K562 (cell line): ENCODE data around the gene NRXN2. TPM values are rescaled to one million over a fixed set of nuclear protein-coding genes. Genes with fewer than 3 reads are reported as not detected.

Experiments used
- ATAC-seq: fragments of 200-7000 bp; cut with Tn5 transposase; 3 replicates; pipeline ENCODE4 v1.9.1; 2020; ENCODE audit warnings: moderate library complexity
- BruUV-seq: library from RNA; stranded (reverse); fragments of 400-500 nt; replicated peaks from 2 replicates; lab custom pipeline; 2021; lab: Mats Ljungman, UMichigan
- CTCF ChIA-PET: fragments of 300-600 bp; formaldehyde crosslinking; extraction: SDS; loops from one replicate; lab custom pipeline; 2021; ENCODE audit warnings: low intra/inter-chr PET ratio; lab: Yijun Ruan, JAX
- POLR2A ChIA-PET: fragments of 300-600, 350-650 bp; sonication (Branson Sonifier 250); formaldehyde crosslinking; extraction: SDS; loops from one replicate; lab custom pipeline; 2021; ENCODE audit warnings: antibody characterized with exemption, inconsistent platforms; lab: Yijun Ruan, JAX
- DNase-seq, 4 experiments: peaks; one replicate each; pipeline versions ENCODE4 v3.0.0 to v3.0.0-alpha.2; 2011 to 2018; ENCODE audit warnings: low spot score in 3 of 4, mixed read lengths in 3 of 4; ENCODE audit errors: extremely low read depth in 1 of 4
- FAIRE-seq: peaks from 2 replicates; lab custom pipeline; 2011; peaks lifted over from hg19 to GRCh38; lab: Jason Lieb, UNC
- H2AFZ ChIP-seq: 2 replicates; pipeline ENCODE4 v1.6.0; 2011; ENCODE audit warnings: low read depth, low read length, control low read depth, inconsistent platforms
- H3K27ac ChIP-seq: fragments of 200-600 bp; 3 replicates; pipeline ENCODE4 v1.8.0; 2011; ENCODE audit warnings: low read depth, mild to moderate bottlenecking, control low read depth, inconsistent platforms, low read length, moderate library complexity, mixed read lengths; ENCODE audit errors: extremely low read depth
- H3K27me3 ChIP-seq, 2 experiments: fragments of 300-600 bp in 1 of 2; 2 replicates in 1 of 2; 3 replicates in 1 of 2; pipeline versions ENCODE4 v1.6.0 to v1.8.0; 2011; ENCODE audit warnings: inconsistent platforms in 2 of 2, low read length in 2 of 2, mild to moderate bottlenecking in 1 of 2, mixed read lengths in 1 of 2, moderate library complexity in 1 of 2; ENCODE audit not compliant: control insufficient read depth in 2 of 2, insufficient read depth in 2 of 2
- H3K36me3 ChIP-seq: fragments of 300-600 bp; 3 replicates; pipeline ENCODE4 v1.8.0; 2011; ENCODE audit warnings: mild to moderate bottlenecking, low read length, inconsistent platforms; ENCODE audit not compliant: control insufficient read depth, insufficient read depth
- H3K4me1 ChIP-seq, 2 experiments: fragments of 200-600 bp in 1 of 2; replicated peaks in 1 of 2; 2 replicates in 1 of 2; 3 replicates in 1 of 2; pipeline versions ENCODE4 v1.5.1 to v1.8.0; 2011; ENCODE audit warnings: inconsistent platforms in 2 of 2, low read length in 2 of 2, mild to moderate bottlenecking in 1 of 2, mixed read lengths in 1 of 2, moderate library complexity in 1 of 2; ENCODE audit not compliant: control insufficient read depth in 2 of 2, insufficient read depth in 2 of 2
- H3K4me2 ChIP-seq: 2 replicates; pipeline ENCODE4 v1.6.1; 2011; ENCODE audit warnings: low read length, control low read depth, inconsistent platforms, mixed read lengths; ENCODE audit not compliant: insufficient read depth
- H3K4me3 ChIP-seq: fragments of 200-600 bp; sonication (generic), shearing (Covaris generic); 2 replicates; pipeline ENCODE4 v1.5.1; 2016; ENCODE audit warnings: control low read depth, inconsistent platforms
- H3K79me2 ChIP-seq: fragments of 200-600 bp; 3 replicates; pipeline ENCODE4 v1.8.0; 2011; ENCODE audit warnings: low read length, inconsistent platforms; ENCODE audit not compliant: control insufficient read depth, insufficient read depth
- H3K9ac ChIP-seq, 2 experiments: 2 replicates each; pipeline versions ENCODE4 v1.6.0 to v1.6.1; 2011; ENCODE audit warnings: low read depth in 2 of 2, low read length in 2 of 2, control low read depth in 1 of 2, inconsistent platforms in 1 of 2, mild to moderate bottlenecking in 1 of 2, mixed read lengths in 1 of 2; ENCODE audit not compliant: insufficient read depth in 1 of 2
- H3K9me1 ChIP-seq: one replicate; pipeline ENCODE4 v1.6.0; 2011; ENCODE audit warnings: inconsistent platforms, mild to moderate bottlenecking, low read length, moderate library complexity; ENCODE audit not compliant: control insufficient read depth, insufficient read depth
- H3K9me3 ChIP-seq: replicated peaks from 2 replicates; pipeline ENCODE4 v1.5.1; 2011; ENCODE audit warnings: low read depth, low read length, inconsistent platforms; ENCODE audit not compliant: control insufficient read depth, insufficient read depth
- H4K20me1 ChIP-seq: replicated peaks from 2 replicates; pipeline ENCODE4 v1.6.1; 2011; ENCODE audit warnings: low read length, inconsistent platforms, mixed read lengths; ENCODE audit not compliant: control insufficient read depth, insufficient read depth
- CBFB ChIP-seq: sonication (generic); formaldehyde crosslinking; IDR thresholded peaks from 2 replicates; pipeline ENCODE4 v1.4.0; 2020; ENCODE audit warnings: mild to moderate bottlenecking, missing genetic modification reagents
- CHD1 ChIP-seq: fragments of 200-600 bp; sonication (generic); IDR thresholded peaks from one replicate; pipeline ENCODE4 v1.6.1; 2012; ENCODE audit warnings: mild to moderate bottlenecking, moderate library complexity, low read length, inconsistent platforms
- EZH2 ChIP-seq: IDR thresholded peaks from 2 replicates; pipeline ENCODE4 v1.6.1; 2012; ENCODE audit warnings: low read depth, mild to moderate bottlenecking, inconsistent platforms, low read length, borderline replicate concordance
- HSF4 ChIP-seq: fragments of 250-450 bp; sonication (Bioruptor Pico); IDR thresholded peaks from 2 replicates; pipeline ENCODE4 v2.1.2; 2022; ENCODE audit warnings: mild to moderate bottlenecking, moderate library complexity, borderline replicate concordance
- L3MBTL2 ChIP-seq: fragments of 450-650 bp; IDR thresholded peaks from 2 replicates; pipeline ENCODE4 v1.6.1; 2016; ENCODE audit warnings: mild to moderate bottlenecking, moderate library complexity
- MCM3 ChIP-seq: fragments of 450-650 bp; IDR thresholded peaks from 2 replicates; pipeline ENCODE4 v1.6.1; 2016
- MEIS2 ChIP-seq: fragments of 450-650 bp; IDR thresholded peaks from 2 replicates; pipeline ENCODE4 v1.6.1; 2014; ENCODE audit warnings: mild to moderate bottlenecking; ENCODE audit not compliant: partially characterized antibody
- NR3C1 ChIP-seq: sonication (generic); formaldehyde crosslinking; IDR thresholded peaks from 2 replicates; pipeline ENCODE4 v1.8.1; 2022; ENCODE audit warnings: missing genetic modification reagents
- POLR2A ChIP-seq: fragments of 450-650 bp; conservative IDR thresholded peaks from 2 replicates; pipeline ENCODE4 v1.6.1; 2016
- PPARD ChIP-seq: fragments of 250-450 bp; sonication (Bioruptor Pico); IDR thresholded peaks from 2 replicates; pipeline ENCODE4 v1.8.0; 2022; ENCODE audit warnings: inconsistent platforms, mild to moderate bottlenecking, moderate library complexity
- TCF7 ChIP-seq: sonication (generic); IDR thresholded peaks from 2 replicates; pipeline ENCODE4 v1.6.1; 2016; ENCODE audit warnings: antibody characterized with exemption, borderline replicate concordance
- ZNF232 ChIP-seq: sonication (generic); formaldehyde crosslinking; IDR thresholded peaks from 2 replicates; pipeline ENCODE4 v1.8.0; 2022; ENCODE audit warnings: mild to moderate bottlenecking, missing genetic modification reagents
- ZNF263 ChIP-seq: sonication (generic); formaldehyde crosslinking; IDR thresholded peaks from 2 replicates; pipeline ENCODE4 v1.8.0; 2022; ENCODE audit warnings: mild to moderate bottlenecking, missing genetic modification reagents, borderline replicate concordance
- ZNF586 ChIP-seq: fragments of 450-650 bp; formaldehyde crosslinking; conservative IDR thresholded peaks from 2 replicates; pipeline ENCODE4 v1.4.0; 2020; ENCODE audit warnings: mild to moderate bottlenecking, moderate library complexity
- ZNF696 ChIP-seq: fragments of 250-450 bp; sonication (Bioruptor Pico); conservative IDR thresholded peaks from 2 replicates; pipeline ENCODE4 v1.4.0; 2020; ENCODE audit warnings: mild to moderate bottlenecking, moderate library complexity
- WGBS: fragments of 100-300 bp; shearing (Covaris generic); methylation state at CpG from one replicate; pipeline ENCODE4 v1.1.6; 2016; ENCODE audit warnings: low coverage, mixed read lengths; ENCODE audit not compliant: insufficient coverage; ENCODE audit errors: missing lambda C conversion rate; 5-methylcytosine and 5-hydroxymethylcytosine counted together
- in situ Hi-C: fragments of 300-500 bp; cut with MboI; formaldehyde crosslinking; loops from 4 replicates; pipeline ENCODE4 v1.15.0; 2018; ENCODE audit warnings: inconsistent platforms, mixed read lengths
- intact Hi-C: fragments of 100-400 bp; cut with micrococcal nuclease; formaldehyde crosslinking; loops from 2 replicates; pipeline ENCODE4 v1.14.2; 2022
- polyA plus RNA-seq, 8 experiments: library from polyadenylated mRNA; depleted of rRNA in 4 of 8; stranded (reverse) in 5 of 8; unstranded in 3 of 8; fragments of >200 nt; fragmentation: Nextera tagmentation in 2 of 8; fragmentation: Illumina TruSeq in 1 of 8; extraction: Ambion mirVana in 2 of 8; extraction: Trizol in 1 of 8; gene quantifications; 2 replicates each; pipeline versions ENCODE4 v1.2.1 to v1.2.3, GENCODE V29; 2011 to 2014; ENCODE audit warnings: inconsistent platforms in 1 of 8, missing spikeins in 1 of 8
- total RNA-seq, 7 experiments: library from RNA; depleted of rRNA in 6 of 7; stranded (reverse); fragments of >200 nt in 6 of 7; fragmentation: Illumina TruSeq in 2 of 7; extraction: Trizol in 2 of 7; gene quantifications; 2 replicates each; pipeline versions ENCODE4 v1.2.1 to v1.2.3, GENCODE V29; 2011 to 2021; ENCODE audit warnings: low replicate concordance in 1 of 7
- TF ChIP-seq, protein P1 (sequence below): IDR thresholded peaks from 2 replicates; pipeline ENCODE4 v1.6.1; 2011; ENCODE audit warnings: borderline replicate concordance, low read depth, mild to moderate bottlenecking, moderate library complexity, low read length; ENCODE audit not compliant: insufficient read depth, poor library complexity, severe bottlenecking
- TF ChIP-seq, protein P2 (sequence below): fragments of 450-650 bp; formaldehyde crosslinking; IDR thresholded peaks from 2 replicates; pipeline ENCODE4 v1.4.0; 2022; ENCODE audit warnings: mild to moderate bottlenecking, moderate library complexity
- TF ChIP-seq, protein P3 (sequence below): fragments of 450-650 bp; formaldehyde crosslinking; conservative IDR thresholded peaks from 2 replicates; pipeline ENCODE4 v1.4.0; 2022; ENCODE audit warnings: mild to moderate bottlenecking, missing genetic modification characterization

NRXN2 gene
- total and polyA plus RNA-seq, 9 of the 15 experiments (the other 6 are each of a cell fraction or from before 2014, with no cell fraction given): 0.07 to 0.47 (median 0.15) TPM; not detected in 4

DNA sequence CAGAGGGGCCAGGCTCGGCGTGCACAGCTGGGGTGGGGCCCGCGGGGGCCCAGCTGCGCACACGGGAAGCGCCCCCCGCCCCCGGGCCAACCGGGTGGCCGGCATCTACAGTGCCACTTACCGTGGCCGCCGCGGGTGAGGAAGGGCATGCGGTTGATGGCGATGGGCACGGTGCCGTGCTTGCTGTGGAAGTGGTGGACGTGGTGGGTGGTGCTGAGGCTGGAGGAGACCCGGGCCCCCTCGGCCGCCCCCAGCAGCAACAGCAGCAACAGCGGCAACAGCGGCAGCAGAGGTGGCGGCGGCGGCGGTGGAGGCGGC is 80.6 kb downstream of the NRXN2 start:
- Histone ChIP-seq H2AFZ (no peak overlapping the region), H3K79me2 (no peaks in the 10 kb centered on the region), H3K9ac (no peak overlapping the region), H4K20me1 (peaks cover 4% of the 10 kb centered on the region; the same call in 1 of the 2 replicates), H3K4me2 (no peak overlapping the region), H3K4me3 (no peak overlapping the region), H3K36me3 (no peaks in the 10 kb centered on the region), H3K9me1 (no peaks in the 10 kb centered on the region), H3K4me1 (peaks cover 0 to 23% of the 10 kb centered on the region in 2 experiments; a peak in 2 of 5 replicates), H3K27ac (no peak overlapping the region), H3K27me3 (peaks cover 8 to 74% of the 10 kb centered on the region in 2 experiments; a peak in 4 of 5 replicates), H3K9me3 (no peaks in the 10 kb centered on the region)
- ChIA-PET POLR2A (interaction anchor here (0.6 kb wide), 1 partner anchor 17 kb away, joined by 3 read pairs; no protein-coding TSS in a partner anchor), CTCF (no interaction called here)
- in situ Hi-C loops (no loop called here), intact Hi-C loops (no loop called here)
- 14% methylated on average over 22 of the region's 30 CpGs for WGBS
- FAIRE-seq: no peak
- no peak for ATAC-seq
- no peak for DNase-seq
- no peak for TF ChIP-seq CHD1
- no peak for TF ChIP-seq POLR2A
- TF ChIP-seq ZNF263 (CRISPR knock-in tag): no peak
- TF ChIP-seq, protein P1, sequence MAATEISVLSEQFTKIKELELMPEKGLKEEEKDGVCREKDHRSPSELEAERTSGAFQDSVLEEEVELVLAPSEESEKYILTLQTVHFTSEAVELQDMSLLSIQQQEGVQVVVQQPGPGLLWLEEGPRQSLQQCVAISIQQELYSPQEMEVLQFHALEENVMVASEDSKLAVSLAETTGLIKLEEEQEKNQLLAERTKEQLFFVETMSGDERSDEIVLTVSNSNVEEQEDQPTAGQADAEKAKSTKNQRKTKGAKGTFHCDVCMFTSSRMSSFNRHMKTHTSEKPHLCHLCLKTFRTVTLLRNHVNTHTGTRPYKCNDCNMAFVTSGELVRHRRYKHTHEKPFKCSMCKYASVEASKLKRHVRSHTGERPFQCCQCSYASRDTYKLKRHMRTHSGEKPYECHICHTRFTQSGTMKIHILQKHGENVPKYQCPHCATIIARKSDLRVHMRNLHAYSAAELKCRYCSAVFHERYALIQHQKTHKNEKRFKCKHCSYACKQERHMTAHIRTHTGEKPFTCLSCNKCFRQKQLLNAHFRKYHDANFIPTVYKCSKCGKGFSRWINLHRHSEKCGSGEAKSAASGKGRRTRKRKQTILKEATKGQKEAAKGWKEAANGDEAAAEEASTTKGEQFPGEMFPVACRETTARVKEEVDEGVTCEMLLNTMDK: no peak
- TF ChIP-seq TCF7: no peak
- no peak for TF ChIP-seq MCM3
- no peak for TF ChIP-seq ZNF696
- TF ChIP-seq CBFB (CRISPR knock-in tag): no peak
- no peak for TF ChIP-seq EZH2
- TF ChIP-seq MEIS2: no peak
- no peak for TF ChIP-seq PPARD (CRISPR knock-in tag)
- TF ChIP-seq L3MBTL2: no peak
- TF ChIP-seq HSF4: no peak
- no peak for TF ChIP-seq ZNF232
- TF ChIP-seq NR3C1 (CRISPR knock-in tag): no peak
- TF ChIP-seq, protein P2, sequence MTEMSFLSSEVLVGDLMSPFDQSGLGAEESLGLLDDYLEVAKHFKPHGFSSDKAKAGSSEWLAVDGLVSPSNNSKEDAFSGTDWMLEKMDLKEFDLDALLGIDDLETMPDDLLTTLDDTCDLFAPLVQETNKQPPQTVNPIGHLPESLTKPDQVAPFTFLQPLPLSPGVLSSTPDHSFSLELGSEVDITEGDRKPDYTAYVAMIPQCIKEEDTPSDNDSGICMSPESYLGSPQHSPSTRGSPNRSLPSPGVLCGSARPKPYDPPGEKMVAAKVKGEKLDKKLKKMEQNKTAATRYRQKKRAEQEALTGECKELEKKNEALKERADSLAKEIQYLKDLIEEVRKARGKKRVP (CRISPR knock-in tag): no peak
- TF ChIP-seq, protein P3, sequence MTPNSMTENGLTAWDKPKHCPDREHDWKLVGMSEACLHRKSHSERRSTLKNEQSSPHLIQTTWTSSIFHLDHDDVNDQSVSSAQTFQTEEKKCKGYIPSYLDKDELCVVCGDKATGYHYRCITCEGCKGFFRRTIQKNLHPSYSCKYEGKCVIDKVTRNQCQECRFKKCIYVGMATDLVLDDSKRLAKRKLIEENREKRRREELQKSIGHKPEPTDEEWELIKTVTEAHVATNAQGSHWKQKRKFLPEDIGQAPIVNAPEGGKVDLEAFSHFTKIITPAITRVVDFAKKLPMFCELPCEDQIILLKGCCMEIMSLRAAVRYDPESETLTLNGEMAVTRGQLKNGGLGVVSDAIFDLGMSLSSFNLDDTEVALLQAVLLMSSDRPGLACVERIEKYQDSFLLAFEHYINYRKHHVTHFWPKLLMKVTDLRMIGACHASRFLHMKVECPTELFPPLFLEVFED: no peak
- TF ChIP-seq ZNF586: no peak
- no TSS peak for BruUV-seq
